Gastrocnemius medialis (tissue), 4 donors: ENCODE measurements around the gene NDUFS6. TPM values are rescaled to one million over a fixed set of nuclear protein-coding genes. Genes with fewer than 3 reads are reported as not detected.

Experiments used
- ATAC-seq, 2 donors: fragments of 150-250 bp; one replicate each; pipeline ENCODE4 v1.9.1; 2016
- DNase-seq, 2 donors: peaks; one replicate each; pipeline ENCODE4 v3.0.0-alpha.2; 2019
- H3K27ac ChIP-seq, 4 donors: fragments of 200-600 bp; sonication (generic); 1 replicate in 1 of 4; 2 replicates in 3 of 4; pipeline ENCODE4 v1.5.1; 2016 to 2018; ENCODE audit warnings: mild to moderate bottlenecking in 2 of 4, moderate library complexity in 1 of 4
- H3K27me3 ChIP-seq, 3 donors: fragments of 200-600 bp; sonication (generic) in 2 of 3; 1 replicate in 1 of 3; 2 replicates in 2 of 3; pipeline versions ENCODE4 v1.5.1 to v1.6.0; 2016 to 2019; ENCODE audit warnings: mild to moderate bottlenecking in 1 of 3, moderate library complexity in 1 of 3
- H3K36me3 ChIP-seq, 2 donors: fragments of 200-600 bp; sonication (generic) in 1 of 2; one replicate each; pipeline ENCODE4 v1.5.1; 2017 to 2018
- H3K4me1 ChIP-seq, 2 donors: fragments of 200-600 bp; sonication (generic) in 1 of 2; one replicate each; pipeline ENCODE4 v1.5.1; 2016 to 2017; ENCODE audit warnings: mild to moderate bottlenecking in 2 of 2
- H3K4me3 ChIP-seq, 4 donors: fragments of 200-600 bp; sonication (generic) in 3 of 4; 1 replicate in 1 of 4; 2 replicates in 3 of 4; pipeline ENCODE4 v1.5.1; 2016 to 2019; ENCODE audit warnings: mild to moderate bottlenecking in 2 of 4
- H3K9me3 ChIP-seq, 3 donors: fragments of 200-600 bp; sonication (generic) in 2 of 3; 1 replicate in 1 of 3; 2 replicates in 2 of 3; pipeline ENCODE4 v1.5.1; 2016 to 2019
- POLR2A ChIP-seq, 2 donors: fragments of 450-650 bp; IDR thresholded peaks; one replicate each; pipeline ENCODE4 v1.6.1; 2017; ENCODE audit warnings: antibody characterized with exemption in 2 of 2, mild to moderate bottlenecking in 2 of 2, moderate library complexity in 2 of 2
- in situ Hi-C, 4 donors: fragments of 200-750 bp; cut with MboI; loops; one replicate each; pipeline versions ENCODE4 v1.15.0 to v1.8.0; 2017; ENCODE audit warnings: low sequenced_read_pairs in 4 of 4
- intact Hi-C: fragments of 100-400 bp; cut with DNase I; formaldehyde crosslinking; loops from one replicate; pipeline ENCODE4 v1.15.1; 2023; ENCODE audit warnings: low total_unique reads
- total RNA-seq, 4 donors: library from RNA; depleted of rRNA; stranded (reverse); fragments of >200 nt; gene quantifications; one replicate each; pipeline versions ENCODE4 v1.1.0 to v1.2.3, GENCODE V29; 2016
- TF ChIP-seq, protein P1 (sequence below), 5 experiments: fragments of 450-650 bp in 3 of 5; fragments of 200-600 bp in 2 of 5; sonication (generic) in 2 of 5; IDR thresholded peaks in 4 of 5; conservative IDR thresholded peaks in 1 of 5; 1 replicate in 4 of 5; 2 replicates in 1 of 5; pipeline ENCODE4 v1.5.1; 2016 to 2019; ENCODE audit warnings: antibody characterized with exemption in 5 of 5, mild to moderate bottlenecking in 3 of 5, moderate library complexity in 3 of 5

NDUFS6 gene
- total RNA-seq, 4 donors from 2014 or later = 70.8 to 135 (median 106) TPM

DNA sequence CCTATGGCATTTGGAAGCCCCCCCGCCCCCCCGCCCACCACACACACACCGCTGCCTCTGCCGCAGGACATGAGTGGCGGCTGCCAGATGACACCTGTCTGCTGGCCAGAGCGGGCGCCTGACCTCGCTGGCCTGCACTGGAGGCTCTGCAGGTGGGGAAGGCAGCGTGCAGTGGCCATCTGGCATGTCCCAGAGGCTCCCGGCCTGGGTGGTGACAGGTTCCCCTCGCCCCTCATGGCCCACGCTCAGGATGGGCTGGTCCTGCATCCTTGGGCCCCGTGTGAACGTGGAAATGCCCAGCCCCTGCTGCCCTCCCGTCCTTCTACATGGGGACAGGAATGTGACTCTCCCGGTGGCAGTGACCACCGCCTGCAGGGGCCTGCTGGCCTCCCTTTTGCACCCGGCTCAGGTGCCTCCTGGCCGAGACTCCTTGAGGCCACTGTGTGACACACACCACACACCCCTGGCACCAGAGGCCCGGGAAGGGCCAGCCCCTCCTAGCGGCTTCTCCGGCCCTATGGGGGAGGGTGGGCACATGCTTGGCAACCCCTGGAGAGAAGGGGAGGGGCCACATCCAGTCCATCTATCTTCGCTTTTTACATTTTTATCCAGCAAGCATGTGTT, 51.2 kb downstream of the NDUFS6 start:
- ATAC-seq = no peak
- in situ Hi-C loops = no loop called here
- intact Hi-C loops = no loop called here

DNA sequence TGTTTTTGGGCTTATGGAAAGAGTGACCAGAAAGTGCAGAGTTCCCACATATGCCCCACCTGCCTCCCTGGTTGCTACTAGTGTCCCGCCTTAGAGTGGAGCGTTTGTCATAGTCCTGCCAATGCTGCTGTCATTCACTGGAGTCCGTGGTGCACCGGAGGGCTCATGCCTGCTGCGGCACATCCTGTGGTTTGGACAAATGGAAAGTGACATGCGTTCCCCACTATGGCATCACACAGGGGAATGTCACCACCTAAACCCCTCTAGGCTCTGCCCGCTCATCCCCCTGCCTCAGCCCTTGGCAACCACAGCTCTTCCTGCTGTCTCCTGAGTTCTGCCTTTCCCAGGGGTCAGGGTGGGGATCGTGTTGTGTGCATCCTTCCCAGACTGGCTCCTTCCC, 52.3 kb downstream of the NDUFS6 start:
- intact Hi-C loops = no loop called here
- no peak for ATAC-seq
- Histone ChIP-seq H3K27me3 (peaks cover 32 to 71% (median 56%) of the 10 kb centered on the region in 3 donors), H3K4me1 (no peaks in the 10 kb centered on the region), H3K9me3 (no peaks in the 10 kb centered on the region), H3K27ac (no peak overlapping the region), H3K4me3 (no peak overlapping the region), H3K36me3 (no peaks in the 10 kb centered on the region)
- DNase-seq = no peak
- TF ChIP-seq, protein P1, sequence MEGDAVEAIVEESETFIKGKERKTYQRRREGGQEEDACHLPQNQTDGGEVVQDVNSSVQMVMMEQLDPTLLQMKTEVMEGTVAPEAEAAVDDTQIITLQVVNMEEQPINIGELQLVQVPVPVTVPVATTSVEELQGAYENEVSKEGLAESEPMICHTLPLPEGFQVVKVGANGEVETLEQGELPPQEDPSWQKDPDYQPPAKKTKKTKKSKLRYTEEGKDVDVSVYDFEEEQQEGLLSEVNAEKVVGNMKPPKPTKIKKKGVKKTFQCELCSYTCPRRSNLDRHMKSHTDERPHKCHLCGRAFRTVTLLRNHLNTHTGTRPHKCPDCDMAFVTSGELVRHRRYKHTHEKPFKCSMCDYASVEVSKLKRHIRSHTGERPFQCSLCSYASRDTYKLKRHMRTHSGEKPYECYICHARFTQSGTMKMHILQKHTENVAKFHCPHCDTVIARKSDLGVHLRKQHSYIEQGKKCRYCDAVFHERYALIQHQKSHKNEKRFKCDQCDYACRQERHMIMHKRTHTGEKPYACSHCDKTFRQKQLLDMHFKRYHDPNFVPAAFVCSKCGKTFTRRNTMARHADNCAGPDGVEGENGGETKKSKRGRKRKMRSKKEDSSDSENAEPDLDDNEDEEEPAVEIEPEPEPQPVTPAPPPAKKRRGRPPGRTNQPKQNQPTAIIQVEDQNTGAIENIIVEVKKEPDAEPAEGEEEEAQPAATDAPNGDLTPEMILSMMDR (IDR thresholded peaks at IDR 0.05 in 4 of 5, conservative IDR thresholded peaks at IDR 0.05 in 1 of 5) = no peak
- TF ChIP-seq POLR2A (IDR thresholded peaks at IDR 0.05) = no peak
- in situ Hi-C loops = no loop called here

More for the DNA sequence above, 51.2 kb downstream of the NDUFS6 start:
- Histone ChIP-seq H3K27ac (no peak overlapping the region), H3K9me3 (no peaks in the 10 kb centered on the region), H3K27me3 (peaks cover 35 to 79% (median 56%) of the 10 kb centered on the region in 3 donors), H3K36me3 (no peaks in the 10 kb centered on the region), H3K4me3 (no peak overlapping the region), H3K4me1 (no peaks in the 10 kb centered on the region)
- DNase-seq = no peak
- no peak for TF ChIP-seq POLR2A (IDR thresholded peaks at IDR 0.05)
- TF ChIP-seq, protein P1 (IDR thresholded peaks at IDR 0.05 in 4 of 5, conservative IDR thresholded peaks at IDR 0.05 in 1 of 5) = no peak

DNA sequence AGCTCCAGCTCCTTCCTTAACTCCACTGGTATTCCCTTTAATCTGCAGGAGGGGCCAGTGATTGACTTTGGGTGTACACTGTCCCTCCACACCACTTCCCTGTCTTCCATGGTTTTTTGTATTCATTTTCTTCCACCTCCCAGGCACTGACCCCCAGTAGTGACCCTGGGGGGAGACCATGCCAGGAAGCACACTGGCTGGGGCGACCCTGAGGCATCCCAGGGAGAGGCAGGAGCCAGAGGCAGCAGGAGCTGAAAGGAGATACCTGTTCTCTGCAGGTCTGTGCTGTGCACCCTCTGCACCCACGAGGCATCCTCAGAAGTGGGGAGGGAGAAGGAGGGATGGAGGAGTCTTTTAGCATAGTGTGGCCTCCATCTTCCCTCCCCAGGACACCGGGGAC, 53.9 kb downstream of the NDUFS6 start:
- Histone ChIP-seq H3K27me3 (peaks cover 23 to 61% (median 49%) of the 10 kb centered on the region in 3 donors), H3K27ac (no peak overlapping the region), H3K36me3 (no peaks in the 10 kb centered on the region), H3K4me1 (no peaks in the 10 kb centered on the region), H3K9me3 (no peaks in the 10 kb centered on the region), H3K4me3 (no peak overlapping the region)
- ATAC-seq = no peak
- intact Hi-C loops = no loop called here
- in situ Hi-C loops = no loop called here
- no peak for DNase-seq
- TF ChIP-seq, protein P1 (IDR thresholded peaks at IDR 0.05 in 4 of 5, conservative IDR thresholded peaks at IDR 0.05 in 1 of 5) = no peak
- no peak for TF ChIP-seq POLR2A (IDR thresholded peaks at IDR 0.05)

DNA sequence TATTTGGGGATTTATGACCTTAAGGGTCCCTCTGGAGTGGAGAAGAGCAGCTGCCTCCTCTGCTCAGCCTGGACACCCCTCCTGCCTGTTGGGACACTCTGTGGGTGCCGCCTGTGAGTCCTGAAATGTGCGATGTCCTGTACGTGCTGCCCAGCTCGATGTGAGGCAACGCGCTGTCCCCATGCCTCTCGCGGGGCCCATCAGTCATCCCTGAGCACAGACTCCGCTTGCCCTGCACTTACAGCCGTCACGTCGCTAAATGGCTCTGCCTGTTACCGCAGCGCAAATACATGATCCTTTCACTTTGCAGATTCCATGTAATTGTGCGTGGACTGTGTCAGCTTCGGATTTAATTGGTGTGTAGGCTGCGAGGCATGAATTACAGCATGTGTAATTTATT, 54.4 kb downstream of the NDUFS6 start:
- no peak for DNase-seq
- Histone ChIP-seq H3K27ac (no peak overlapping the region), H3K4me1 (no peaks in the 10 kb centered on the region), H3K36me3 (no peaks in the 10 kb centered on the region), H3K4me3 (no peak overlapping the region), H3K9me3 (no peaks in the 10 kb centered on the region), H3K27me3 (peaks cover 23 to 58% (median 44%) of the 10 kb centered on the region in 3 donors)
- in situ Hi-C loops = no loop called here
- intact Hi-C loops = no loop called here
- no peak for TF ChIP-seq POLR2A (IDR thresholded peaks at IDR 0.05)
- TF ChIP-seq, protein P1 (IDR thresholded peaks at IDR 0.05 in 4 of 5, conservative IDR thresholded peaks at IDR 0.05 in 1 of 5) = no peak
- ATAC-seq = no peak
